Rectal smooth muscle tissue (tissue), 1 donor: ENCODE measurements around the gene CRBN.

ENCODE experiments used
- H3K27ac ChIP-seq: one replicate; pipeline ENCODE4 v1.7.0; 2013; ENCODE audit warnings: low read depth, low read length, inconsistent platforms
- H3K27me3 ChIP-seq: one replicate; pipeline ENCODE4 v1.7.0; 2013; ENCODE audit warnings: low read length; ENCODE audit not compliant: control insufficient read depth, insufficient read depth
- H3K36me3 ChIP-seq: one replicate; pipeline ENCODE4 v1.7.0; 2013; ENCODE audit warnings: low read length; ENCODE audit not compliant: control insufficient read depth, insufficient read depth
- H3K4me1 ChIP-seq: one replicate; pipeline ENCODE4 v1.7.0; 2013; ENCODE audit warnings: low read length; ENCODE audit not compliant: control insufficient read depth, insufficient read depth
- H3K4me3 ChIP-seq: one replicate; pipeline ENCODE4 v1.7.0; 2013; ENCODE audit warnings: low read length
- H3K9ac ChIP-seq: one replicate; pipeline ENCODE4 v1.7.0; 2013; ENCODE audit warnings: low read length

CRBN gene

DNA sequence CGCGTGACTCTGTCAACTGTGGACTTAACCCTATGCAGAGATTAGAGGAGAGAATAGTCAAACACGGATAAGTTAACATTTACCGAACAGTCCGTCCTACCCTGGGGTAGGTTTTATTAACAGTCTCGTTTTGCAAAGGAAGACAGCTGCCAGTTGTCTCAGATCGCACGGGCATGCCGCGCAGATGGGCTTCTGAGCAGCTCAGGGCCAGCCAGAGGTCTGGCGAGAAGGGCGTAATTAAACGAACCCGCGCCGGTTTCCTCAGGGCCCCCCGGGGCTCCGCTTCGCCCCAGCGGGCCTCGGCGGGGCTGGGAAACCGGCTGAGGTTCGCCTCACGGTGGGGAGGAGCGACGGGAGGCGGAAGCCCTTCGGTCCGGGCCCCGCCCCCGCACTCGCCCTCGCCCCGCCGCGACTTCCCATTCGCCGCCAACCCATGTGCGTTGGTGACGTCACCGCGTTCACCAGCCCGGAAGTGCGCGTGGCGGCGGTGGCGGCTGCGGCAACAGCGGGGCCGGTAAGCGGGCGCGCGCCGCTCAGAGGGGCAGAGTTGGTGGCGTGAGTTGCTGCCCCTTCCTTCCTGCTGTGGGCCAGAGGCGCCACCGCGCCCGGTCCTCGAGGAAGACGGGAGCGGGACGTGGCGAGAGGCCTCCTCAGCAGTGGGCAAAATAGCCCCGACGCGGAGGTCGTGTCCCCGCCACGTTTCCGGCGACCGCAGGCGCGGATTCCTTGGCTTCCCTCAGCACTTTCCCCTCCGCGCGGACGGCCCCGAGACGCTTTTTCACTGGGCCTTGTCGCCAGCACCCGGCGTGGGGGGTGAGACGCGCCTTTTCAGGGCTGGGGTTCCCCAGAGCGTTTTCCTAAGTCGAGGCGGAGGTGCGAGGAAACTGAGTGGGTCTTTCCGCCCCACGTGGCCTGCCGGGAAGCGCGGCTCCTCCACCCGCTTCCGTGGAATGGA, 52.7 kb downstream of the CRBN start, which contains the start of gene TRNT1:
TRNT1 (plus strand) TSS at position 464 of the 955 bp plus-strand sequence. CDS start 2,101 bp downstream, outside the sequence.
- H3K9ac ChIP-seq = peak within 1 kb of the TSS; percentile 96
- H3K27me3 ChIP-seq = no peaks in the 10 kb centered on the region
- H3K4me1 ChIP-seq = no peaks in the 10 kb centered on the region
- peak within 1 kb of the TSS; percentile 96 for H3K4me3 ChIP-seq
- peak within 1 kb of the TSS; percentile 93 for H3K27ac ChIP-seq
- H3K36me3 ChIP-seq = peaks cover 5% of the 10 kb centered on the region

GRCh38 chr3:3125977-3126376, 53.5 kb downstream of the CRBN start:
- peak overlapping the region; percentile 92 for H3K9ac ChIP-seq
- peaks cover 5% of the 10 kb centered on the region for H3K36me3 ChIP-seq
- H3K27ac ChIP-seq = peak overlapping the region; percentile 93
- H3K27me3 ChIP-seq = no peaks in the 10 kb centered on the region
- no peaks in the 10 kb centered on the region for H3K4me1 ChIP-seq
- peak overlapping the region; percentile 96 for H3K4me3 ChIP-seq

DNA sequence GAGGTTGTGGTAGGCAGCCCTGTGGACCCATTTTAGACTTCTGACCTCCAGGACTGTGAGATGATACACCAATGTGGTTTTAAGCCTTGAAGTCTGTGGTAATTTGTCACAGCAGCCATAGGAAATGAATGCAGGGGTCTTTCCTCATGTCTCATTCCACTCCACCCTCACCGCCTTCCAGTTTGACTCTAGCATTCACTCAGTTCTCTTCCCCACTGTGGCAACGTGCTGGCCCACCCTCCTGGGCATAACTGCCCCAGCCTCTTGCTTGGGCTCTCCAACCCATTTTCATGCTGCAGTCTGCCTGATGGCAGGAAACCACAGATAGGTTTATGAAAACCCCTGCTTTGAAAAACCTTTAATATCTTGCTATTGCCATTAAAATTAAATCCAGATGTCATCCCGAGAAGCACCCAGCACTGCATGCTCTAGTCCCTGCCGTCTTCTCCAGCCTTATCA, 60.1 kb downstream of the CRBN start:
- H3K9ac ChIP-seq = no peak overlapping the region
- H3K27ac ChIP-seq = no peak overlapping the region
- H3K36me3 ChIP-seq = no peaks in the 10 kb centered on the region
- H3K27me3 ChIP-seq = no peaks in the 10 kb centered on the region
- H3K4me1 ChIP-seq = no peaks in the 10 kb centered on the region
- no peak overlapping the region for H3K4me3 ChIP-seq

DNA sequence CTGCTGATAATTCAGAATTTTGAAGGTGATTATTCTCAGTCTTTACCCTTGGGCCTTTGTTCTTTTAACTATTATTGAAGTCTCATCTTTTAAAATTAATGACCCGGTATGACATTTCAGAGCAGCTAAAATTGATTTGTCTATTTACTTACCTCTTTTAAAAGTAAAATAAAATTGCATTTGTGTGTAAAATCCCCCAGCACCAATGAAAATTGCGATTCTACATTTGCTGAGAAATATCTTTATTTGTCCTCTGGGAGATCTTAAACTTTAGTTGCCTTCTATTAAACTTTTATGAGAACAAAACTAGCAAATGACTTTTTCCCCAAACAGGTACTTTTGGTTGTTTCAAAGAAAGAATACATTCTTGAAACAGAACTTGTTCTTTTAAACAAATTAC, 61.8 kb downstream of the CRBN start:
- Histone ChIP-seq H3K4me1 (no peaks in the 10 kb centered on the region), H3K4me3 (no peak overlapping the region), H3K27me3 (no peaks in the 10 kb centered on the region), H3K27ac (no peak overlapping the region), H3K36me3 (no peaks in the 10 kb centered on the region), H3K9ac (no peak overlapping the region)

GRCh38 chr3:3113042-3113709, 66.3 kb downstream of the CRBN start:
- H3K27me3 ChIP-seq = no peaks in the 10 kb centered on the region
- no peak overlapping the region for H3K27ac ChIP-seq
- no peaks in the 10 kb centered on the region for H3K4me1 ChIP-seq

DNA sequence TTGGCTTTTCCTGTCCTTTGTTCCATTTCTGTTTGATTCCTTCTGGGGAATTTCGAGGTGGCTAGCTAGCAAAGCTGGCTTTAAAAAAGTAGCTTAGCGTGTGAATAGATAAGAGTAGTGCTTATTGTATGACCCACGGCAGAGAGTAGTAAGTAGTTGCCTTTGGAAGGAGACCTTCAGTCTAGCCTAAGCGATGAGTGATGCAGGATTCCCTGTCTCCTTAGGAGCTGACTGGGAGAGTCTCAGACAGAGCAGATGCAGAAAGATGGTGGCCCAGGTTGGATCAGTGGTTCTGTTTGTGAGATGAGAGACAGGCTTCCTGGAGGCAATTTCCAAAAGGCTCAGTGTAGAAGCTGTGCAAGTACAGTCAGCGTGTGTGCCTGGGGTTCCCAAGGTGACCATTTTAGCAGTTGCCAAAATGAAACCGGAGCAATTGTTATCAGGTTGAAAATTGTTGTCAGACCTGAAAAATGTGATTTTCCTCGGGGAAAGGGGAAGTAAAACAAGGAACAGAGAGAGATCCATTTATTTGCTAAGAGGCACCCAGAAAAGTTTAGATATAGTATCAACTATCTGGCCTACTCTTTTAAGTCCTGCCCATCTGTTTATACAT, 68.6 kb downstream of the CRBN start:
- H3K27ac ChIP-seq = no peak overlapping the region
- H3K4me3 ChIP-seq = no peak overlapping the region
- H3K9ac ChIP-seq = no peak overlapping the region

More at GRCh38 chr3:3113042-3113709, 66.3 kb downstream of the CRBN start:
- Histone ChIP-seq H3K9ac (no peak overlapping the region), H3K4me3 (no peak overlapping the region), H3K36me3 (no peaks in the 10 kb centered on the region)

GRCh38 chr3:3110299-3110630, 69.2 kb downstream of the CRBN start, which contains the start of gene IL5RA:
Gene IL5RA, minus strand, starts transcription at chr3:3110374. Its CDS starts 5,390 bp downstream, at chr3:3104984.
- no peak within 1 kb of the TSS for H3K9ac ChIP-seq
- H3K4me3 ChIP-seq = no peak within 1 kb of the TSS
- no peaks in the 10 kb centered on the region for H3K36me3 ChIP-seq
- H3K27ac ChIP-seq = no peak within 1 kb of the TSS
- no peaks in the 10 kb centered on the region for H3K27me3 ChIP-seq
- no peaks in the 10 kb centered on the region for H3K4me1 ChIP-seq

More for the DNA sequence above, 68.6 kb downstream of the CRBN start:
- Histone ChIP-seq H3K36me3 (no peaks in the 10 kb centered on the region), H3K27me3 (no peaks in the 10 kb centered on the region), H3K4me1 (no peaks in the 10 kb centered on the region)

GRCh38 chr3:3109407-3110298, 69.8 kb downstream of the CRBN start:
- H3K4me3 ChIP-seq = no peak overlapping the region
- no peaks in the 10 kb centered on the region for H3K36me3 ChIP-seq
- H3K9ac ChIP-seq = no peak overlapping the region
- H3K4me1 ChIP-seq = no peaks in the 10 kb centered on the region
- no peaks in the 10 kb centered on the region for H3K27me3 ChIP-seq
- no peak overlapping the region for H3K27ac ChIP-seq

GRCh38 chr3:3107858-3108257, 71.6 kb downstream of the CRBN start:
- Histone ChIP-seq H3K4me3 (no peak overlapping the region), H3K9ac (no peak overlapping the region), H3K27me3 (no peaks in the 10 kb centered on the region), H3K4me1 (no peaks in the 10 kb centered on the region), H3K27ac (no peak overlapping the region), H3K36me3 (no peaks in the 10 kb centered on the region)

DNA sequence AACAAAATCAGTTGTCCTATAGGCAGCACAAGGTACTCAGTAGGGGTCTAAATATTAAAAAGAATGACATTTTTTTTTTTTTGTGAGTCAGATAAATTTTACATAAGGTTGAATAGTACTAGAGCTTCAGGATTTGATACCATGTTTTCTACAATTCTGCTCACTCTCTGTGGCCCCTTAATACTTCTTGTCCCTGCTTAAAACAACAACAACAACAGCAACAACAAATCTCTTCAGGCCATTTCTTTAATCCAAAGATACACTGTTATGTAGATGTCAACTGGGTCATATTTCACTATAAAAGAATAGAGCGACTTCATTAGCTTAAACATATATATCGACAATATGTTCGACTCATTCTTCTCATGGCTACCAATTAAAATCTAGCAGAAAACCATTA, 72.3 kb downstream of the CRBN start:
- Histone ChIP-seq H3K27ac (no peak overlapping the region), H3K27me3 (no peaks in the 10 kb centered on the region), H3K4me3 (no peak overlapping the region), H3K9ac (no peak overlapping the region), H3K4me1 (no peaks in the 10 kb centered on the region), H3K36me3 (no peaks in the 10 kb centered on the region)

DNA sequence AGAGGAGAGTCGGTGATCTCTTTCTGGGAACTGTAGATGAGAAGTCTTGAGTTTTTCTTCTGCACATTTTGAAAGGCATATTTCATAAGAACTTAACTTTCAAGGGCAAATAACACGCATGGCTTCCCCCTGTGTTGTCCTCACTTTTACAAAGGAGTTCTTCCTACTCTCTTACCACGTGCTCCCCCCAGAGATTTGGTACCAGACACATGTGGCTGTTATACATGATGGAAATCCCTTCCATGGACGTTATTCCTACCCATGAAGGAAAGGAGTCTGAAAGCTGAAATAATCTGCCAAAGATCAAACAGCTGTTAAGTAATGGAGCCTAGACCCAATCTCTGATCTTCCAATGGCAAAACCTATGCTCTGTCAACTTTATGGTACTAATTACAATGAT, 73.7 kb downstream of the CRBN start:
- Histone ChIP-seq H3K4me3 (no peak overlapping the region), H3K36me3 (no peaks in the 10 kb centered on the region), H3K27ac (no peak overlapping the region), H3K27me3 (no peaks in the 10 kb centered on the region), H3K4me1 (no peaks in the 10 kb centered on the region), H3K9ac (no peak overlapping the region)
